Fibroblast of peridontal ligament (primary cell): Measurements from ENCODE around the gene MYO6.

ENCODE experiments used
- DNase-seq: peaks from one replicate; pipeline ENCODE4 v3.0.0-alpha.2; 2010; ENCODE audit errors: extremely low read depth

The MYO6 gene

DNA sequence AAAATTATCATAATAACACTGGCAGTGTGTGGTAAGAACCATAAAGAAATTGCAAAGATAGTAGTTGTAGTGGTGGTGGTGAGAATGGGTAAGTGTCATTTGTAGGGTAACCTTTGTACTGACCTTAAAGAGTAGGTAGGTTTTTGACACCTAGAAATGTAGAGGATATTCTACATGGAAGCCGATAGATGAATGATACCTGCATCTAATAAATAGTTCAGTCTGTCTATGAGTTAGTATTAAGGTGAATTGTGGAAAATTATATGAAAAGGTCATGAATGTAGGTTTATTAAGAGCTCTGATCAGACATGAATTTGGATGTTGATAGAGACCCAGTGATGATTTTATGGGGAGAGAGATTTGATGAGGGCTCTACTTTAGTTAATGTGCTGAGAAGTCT, 78.1 kb downstream of the MYO6 start:
- no peak for DNase-seq

DNA sequence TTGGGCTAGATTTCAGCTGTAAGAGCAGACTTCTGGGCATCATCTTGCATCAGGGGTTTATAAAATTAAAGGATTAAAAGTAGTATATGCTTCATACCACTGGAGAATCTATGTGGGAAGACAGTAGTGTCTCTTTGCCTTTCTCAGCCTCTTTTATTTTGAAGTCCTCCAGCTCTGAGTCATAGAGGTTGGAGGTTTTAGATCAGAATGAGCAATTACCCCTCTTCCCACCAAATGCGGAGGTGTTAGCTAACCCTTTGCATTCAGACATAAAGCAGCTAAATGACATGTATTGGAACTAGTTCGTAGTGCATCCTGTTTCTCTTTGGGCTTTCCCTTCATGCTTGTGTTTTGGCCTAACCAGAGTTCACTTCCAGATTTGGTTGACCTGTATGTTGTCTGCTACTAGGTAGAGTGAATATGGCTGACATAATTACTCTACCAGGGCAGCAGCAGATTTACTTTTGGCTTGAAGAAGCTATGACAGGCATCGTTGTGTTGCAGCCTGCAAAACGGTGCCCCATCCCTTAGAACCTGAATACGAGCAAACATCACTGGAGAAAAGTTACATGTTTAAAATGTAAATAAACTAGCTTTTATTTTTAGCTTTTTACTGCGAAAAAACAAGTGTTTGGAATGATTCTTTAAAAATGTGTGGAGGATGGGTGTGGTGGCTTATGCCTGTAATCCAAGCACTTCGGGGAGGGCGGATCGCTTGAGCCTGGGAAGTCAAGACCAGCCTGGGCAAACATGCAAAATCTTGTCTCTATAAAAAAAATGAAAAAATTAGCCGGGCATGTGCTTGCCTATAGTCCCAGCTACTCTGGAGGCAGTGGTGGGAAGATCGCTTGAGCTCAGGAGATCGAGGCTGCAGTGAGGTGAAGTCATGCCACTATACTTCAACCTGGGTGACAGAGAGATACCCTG, 82.2 kb downstream of the MYO6 start:
- DNase-seq: no peak

DNA sequence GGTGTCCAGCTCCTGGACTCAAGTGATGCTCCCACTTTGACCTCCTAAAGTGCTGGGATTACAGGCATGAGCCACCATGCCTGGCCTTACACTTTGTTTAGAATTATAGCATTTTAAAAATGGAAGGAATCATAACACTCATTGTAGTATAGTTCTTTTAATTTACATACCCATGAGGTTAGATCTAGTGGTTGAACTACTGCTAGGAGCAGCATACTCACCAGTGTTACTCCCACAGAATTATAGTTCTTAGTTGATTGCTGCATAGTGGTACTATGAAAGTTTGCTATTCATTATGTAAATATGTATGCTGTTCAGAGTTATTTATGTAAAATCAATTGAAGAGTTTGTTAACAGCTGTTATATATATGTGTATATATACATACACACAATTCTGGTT, 85.4 kb downstream of the MYO6 start:
- DNase-seq: no peak

DNA sequence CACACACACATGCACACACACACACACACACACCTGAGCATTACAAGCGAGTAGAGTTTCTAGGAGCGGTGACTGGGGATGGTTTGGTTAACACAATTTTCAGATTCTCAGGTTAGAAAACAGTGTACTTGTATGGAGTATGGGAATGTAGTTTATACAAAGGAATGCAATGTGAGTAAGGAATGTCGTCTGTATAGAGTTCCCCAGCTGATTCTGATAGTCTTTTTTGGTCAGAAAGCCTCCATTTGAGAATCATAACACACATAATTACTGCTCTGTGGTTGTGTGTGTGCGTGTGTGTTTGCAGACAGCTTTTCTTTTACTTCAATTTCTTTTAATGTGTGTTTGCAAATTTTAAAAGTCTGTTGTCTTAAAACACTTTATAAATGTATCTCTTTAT, 93.2 kb downstream of the MYO6 start:
- peak; percentile 66 for DNase-seq

DNA sequence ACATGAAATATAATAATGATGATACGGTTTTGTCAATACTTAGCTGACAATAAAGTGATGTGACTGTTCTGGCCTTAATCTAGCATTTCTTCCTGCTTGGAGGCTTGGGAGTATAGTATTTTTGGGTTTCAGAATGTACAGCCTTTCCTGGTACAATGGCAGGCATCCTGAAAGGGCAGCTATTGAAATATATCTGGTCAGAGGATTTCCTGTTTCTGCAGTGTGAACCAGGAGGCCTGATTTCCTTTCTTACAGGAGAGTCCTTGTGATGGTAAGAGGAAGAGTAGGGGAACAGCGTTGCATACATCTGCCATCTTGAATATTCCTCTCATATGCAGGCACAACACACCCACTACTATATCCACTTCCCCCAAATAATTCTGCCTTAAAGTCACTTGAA, 93.7 kb downstream of the MYO6 start:
- no peak for DNase-seq

DNA sequence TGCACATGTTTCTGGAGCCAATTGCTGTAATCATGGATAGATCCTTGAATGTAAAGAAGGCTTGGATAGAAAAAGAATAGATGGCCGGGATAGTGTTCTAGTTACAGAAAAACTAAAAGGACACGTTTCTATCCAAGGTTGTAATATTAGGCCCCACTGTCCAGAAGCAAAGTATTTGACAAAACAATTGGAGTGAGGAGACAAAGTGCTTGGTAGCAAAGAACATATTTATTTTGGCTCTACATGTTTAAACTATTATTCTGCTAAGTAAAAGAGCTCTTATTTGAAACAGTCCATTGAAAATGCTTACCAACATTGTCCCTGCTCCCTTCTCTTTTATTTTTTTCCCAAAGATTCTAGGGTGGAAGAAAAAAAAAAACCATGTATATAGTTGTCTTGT, 94.4 kb downstream of the MYO6 start:
- DNase-seq: no peak

DNA sequence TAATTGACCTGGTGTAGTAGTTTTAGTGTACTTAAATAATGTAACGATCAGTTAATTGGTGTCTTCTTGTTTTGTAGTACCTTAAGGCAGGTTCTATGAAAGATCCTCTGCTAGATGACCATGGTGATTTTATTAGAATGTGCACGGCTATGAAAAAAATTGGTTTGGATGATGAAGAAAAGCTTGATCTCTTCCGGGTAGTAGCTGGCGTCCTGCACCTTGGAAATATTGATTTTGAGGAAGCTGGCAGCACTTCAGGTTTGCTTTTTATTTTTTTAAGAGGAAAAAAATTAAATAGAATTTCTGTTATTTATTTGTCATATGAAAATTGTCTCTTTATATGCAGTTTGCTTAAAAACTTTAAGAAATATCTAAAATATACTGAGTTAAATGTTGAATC, 99.2 kb downstream of the MYO6 start:
- DNase-seq: no peak

DNA sequence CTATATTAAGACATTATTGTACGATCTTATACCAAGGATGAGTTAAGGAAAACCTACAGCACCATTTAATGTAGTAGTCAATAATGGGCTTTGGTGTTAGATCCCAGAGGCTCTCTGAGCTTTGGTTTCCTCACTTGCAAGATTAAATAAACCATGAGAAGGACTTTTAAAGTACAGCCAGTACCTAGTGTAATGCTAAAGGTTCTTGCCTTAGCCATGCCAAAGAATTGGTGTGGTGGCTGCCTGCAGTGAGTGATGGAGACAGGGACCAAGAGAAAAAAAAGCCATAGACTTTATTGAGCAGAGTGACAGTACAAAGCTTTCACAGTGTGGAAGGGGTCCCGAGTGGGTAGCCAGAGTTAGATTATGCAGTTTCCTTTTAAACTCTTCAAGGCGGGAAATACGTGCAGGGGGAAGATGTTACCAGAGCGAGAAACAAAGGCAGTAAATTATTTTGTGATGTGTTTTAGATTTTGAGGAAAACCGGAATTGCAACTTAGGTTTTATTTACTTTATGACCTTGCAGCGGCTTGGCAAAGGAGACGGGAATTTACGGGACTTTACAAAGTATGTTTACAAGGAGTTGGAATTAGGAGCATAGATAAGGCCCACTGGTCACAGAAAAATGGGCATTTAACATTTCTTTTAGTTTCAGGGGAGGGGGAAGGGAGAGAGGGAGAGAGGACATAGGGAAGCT, 100.4 kb downstream of the MYO6 start:
- no peak for DNase-seq

DNA sequence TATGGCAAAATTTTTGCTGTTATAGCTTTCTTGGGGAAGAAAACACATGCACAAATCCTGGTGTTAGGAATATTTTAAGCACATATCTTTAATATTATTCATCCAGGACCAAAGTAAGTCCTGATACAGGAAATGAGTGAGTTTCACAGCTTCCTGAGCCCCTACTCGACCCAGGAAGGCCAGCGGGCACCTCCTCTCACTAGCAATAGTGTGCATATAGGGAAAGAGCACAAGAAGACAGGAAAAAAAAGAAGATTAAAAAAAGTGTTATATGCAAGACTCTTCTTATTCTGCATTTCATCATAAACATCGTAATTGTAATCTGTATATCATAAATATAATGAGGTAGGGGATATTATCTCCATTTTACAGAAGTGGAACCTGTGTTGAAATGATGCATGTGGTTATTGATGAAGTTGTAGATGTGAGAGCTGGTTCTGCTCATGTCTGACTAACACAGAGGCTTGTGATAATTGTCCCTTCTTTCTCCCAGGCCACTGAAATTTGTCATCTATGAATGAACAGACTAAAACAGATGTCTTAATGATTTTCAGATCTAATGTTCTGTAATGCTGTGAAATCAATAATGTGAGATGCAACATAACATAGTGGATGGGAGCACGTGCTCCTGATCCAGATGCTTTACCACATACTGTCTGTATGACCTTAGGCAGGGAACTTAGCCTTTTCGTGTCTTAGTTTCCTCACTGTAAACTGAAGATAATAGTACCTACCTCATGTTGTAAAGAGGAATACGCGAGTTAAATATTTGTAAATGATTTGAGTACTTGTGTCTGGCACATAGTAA, 101.2 kb downstream of the MYO6 start:
- DNase-seq: no peak

DNA sequence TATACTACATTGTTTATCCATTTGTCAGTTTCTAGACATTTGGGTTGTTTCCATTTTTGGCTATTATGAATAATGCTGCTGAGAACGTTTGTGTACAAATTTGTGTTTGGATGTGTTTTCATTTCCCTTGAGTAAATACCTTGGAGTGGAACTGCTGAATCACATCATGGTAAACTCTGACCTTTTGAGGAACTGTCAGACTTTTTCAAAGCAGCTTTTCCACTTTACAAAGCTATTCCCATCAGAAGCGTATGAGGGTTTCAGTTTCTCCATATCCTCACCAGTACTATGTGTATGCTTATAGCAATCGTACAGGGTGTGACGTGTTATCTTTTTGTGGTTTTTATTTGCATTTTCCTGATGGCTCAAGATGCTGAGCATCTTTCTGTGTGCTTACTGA, 103.7 kb downstream of the MYO6 start:
- no peak for DNase-seq

DNA sequence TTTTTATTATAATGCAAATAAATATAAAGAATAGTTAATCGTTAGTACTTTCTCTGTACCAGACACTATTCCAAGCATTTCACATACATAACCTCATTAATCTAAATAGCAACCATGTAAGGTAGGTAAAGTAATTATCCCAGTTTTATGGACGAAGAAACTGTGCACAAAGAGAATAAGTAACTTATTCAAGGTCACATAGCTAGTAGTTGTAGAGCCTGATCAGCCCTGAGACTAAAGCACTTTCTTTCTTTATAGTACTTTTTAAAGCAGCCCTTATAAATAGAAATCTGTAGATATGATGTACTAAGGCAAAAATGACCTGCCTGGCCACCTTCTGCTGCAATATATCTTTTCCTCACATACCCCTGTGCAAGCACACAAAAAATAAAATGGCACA, 104.8 kb downstream of the MYO6 start:
- DNase-seq: no peak

DNA sequence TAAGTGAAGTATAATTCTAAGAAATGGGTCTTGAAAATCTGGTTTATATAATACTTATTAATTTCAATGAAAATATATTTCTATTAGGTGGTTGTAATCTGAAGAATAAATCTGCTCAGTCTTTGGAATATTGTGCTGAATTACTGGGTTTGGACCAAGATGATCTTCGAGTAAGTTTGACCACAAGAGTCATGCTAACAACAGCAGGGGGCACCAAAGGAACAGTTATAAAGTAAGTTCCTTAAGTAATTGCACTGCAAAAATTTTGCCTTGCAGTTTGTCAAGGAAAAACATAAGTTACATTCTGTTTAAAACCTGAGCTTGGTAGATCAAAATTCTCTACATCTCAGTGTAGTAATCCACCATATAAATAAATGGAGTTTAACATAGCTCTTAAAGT, 106.0 kb downstream of the MYO6 start:
- peak; percentile 79 for DNase-seq

DNA sequence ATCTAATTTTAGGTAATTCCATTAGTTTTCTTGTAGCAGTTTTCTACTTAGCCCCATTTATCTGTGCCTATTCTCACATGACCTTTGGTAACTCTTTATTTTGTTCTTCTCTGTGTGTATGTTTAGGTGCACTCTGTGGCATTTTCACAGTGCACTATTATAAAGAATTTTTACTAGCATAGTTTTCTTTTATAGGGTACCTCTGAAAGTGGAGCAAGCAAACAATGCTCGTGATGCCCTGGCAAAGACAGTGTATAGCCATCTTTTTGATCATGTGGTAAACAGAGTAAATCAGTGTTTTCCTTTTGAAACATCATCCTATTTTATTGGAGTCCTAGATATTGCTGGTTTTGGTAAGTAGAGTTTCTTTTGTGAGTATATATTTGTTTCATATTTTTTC, 107.9 kb downstream of the MYO6 start:
- DNase-seq: no peak

DNA sequence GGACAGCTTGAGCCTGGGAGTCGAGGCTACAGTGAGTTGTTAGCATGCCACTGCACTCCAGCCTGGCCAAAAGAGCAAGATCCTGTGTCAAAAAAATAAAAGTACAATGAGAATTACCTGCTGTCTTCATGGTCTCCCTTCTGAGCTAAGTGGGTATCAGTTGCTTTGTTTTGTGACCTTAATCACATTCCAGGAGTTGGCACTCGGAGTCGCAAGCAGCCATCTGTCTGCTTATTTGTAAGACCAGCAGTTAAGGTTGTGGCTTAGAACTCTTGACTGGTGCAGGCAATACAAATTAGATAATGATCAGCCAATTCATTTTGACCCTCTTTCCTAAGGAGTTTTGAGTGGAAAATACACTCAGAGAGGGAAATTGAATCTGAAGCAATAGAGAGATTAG, 114.0 kb downstream of the MYO6 start:
- DNase-seq: no peak

DNA sequence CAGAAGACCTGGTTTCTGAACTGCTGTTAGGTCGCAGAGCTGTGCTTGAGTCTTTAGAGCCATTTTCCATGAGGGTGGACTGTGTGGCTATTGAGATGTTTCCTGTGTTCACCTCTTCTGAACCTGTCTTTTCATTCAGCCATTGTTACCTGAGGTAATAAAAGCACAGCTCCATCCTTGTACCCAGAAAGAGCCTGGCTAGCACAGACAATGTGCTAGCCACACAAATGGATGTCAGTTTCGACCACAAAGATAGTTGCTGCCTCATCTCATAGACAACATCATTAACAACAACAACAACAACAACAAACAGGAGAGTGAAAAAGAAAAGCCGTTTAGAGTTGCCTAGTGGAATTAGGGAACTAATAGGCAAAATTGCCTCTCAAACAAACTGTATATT, 114.7 kb downstream of the MYO6 start:
- DNase-seq: no peak

DNA sequence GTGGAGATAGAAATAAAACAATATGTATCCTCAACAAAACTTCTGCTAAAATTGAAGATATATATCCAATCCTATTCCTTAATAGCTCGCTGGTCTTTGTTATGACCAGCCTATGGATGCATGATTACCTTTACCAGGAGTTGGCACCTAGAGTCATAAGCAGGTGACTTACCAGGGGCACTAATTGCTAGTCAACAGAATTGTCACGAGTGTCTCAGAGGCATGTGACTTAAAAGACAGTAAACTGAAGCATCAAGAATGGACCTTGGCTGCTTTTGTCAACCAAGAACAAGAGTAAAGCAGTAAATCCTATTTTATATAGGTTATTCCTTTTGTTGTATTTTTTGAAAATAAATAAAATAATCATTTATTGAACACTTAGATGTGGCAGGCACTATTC, 115.4 kb downstream of the MYO6 start:
- no peak for DNase-seq

DNA sequence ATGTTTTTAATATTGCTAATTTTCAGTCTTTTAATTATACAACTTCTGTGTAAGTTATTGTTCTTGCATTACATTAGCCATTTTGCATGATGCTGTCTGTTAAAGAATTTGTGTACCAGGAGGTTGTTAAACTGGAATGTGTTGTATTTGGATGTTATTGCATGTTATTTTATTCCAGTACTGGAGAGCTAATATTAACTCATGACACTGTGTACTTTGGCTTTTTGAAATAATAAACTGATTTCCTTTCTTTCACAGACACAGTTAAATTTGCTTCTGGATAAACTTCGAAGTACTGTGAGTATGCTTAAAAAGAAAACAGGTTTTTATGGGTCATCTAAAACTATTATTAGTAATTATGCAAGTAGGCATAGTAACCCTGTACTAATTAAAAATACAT, 121.3 kb downstream of the MYO6 start:
- no peak for DNase-seq

DNA sequence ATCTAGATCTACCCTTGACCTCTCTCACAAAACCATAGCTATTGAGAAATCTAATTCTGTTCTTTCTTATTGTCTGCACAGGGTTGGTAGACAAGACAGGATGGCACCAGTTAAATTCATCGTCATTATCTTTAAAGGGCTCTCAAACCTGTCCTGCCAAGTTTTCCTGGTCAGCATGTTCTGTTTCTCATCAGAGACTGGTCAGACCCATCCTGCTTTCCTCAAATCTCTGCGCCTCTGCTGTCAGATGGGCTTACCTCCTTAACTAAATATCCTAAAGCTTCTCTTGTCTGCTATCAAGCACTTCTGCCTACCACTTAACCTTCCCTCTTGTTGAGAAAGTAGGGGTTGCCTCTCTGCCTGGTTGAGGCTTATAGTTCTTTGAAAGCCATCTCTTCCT, 125.2 kb downstream of the MYO6 start:
- no peak for DNase-seq

DNA sequence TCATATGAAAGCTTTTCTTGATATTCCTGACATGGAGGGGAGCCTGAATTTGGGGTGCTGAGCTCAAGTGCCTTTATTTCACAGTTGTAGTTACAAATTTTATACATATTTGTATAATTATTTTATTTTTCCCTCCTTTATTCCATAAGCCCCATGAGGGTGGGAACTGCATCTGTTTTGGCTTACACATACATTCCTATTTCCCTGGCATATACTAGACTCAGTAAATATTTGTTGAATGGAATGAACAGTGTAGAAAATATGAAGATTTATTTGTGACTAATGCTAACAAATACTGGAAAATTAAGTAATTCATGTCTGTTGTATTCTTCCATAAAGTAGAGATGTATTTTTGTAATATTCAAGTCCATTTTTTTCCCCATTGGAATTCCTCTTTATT, 127.1 kb downstream of the MYO6 start:
- no peak for DNase-seq

DNA sequence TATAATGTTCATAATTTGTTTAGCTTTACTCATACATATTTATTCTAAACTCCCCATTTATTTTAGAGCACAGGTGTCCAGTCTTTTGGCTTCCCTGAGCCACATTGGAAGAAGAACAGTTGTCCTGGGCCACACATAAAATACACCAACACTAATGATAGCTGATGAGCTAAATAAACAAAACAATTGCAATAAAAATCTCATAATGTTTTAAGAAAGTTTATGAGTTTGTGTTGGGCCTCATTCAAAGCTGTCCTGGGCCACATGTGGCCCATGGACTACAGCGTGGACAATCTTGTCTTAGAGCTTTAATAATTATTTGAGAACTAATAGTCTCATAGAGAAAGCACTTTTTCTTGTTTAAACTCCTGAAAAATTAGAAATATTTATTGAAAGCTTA, 131.3 kb downstream of the MYO6 start:
- no peak for DNase-seq

DNA sequence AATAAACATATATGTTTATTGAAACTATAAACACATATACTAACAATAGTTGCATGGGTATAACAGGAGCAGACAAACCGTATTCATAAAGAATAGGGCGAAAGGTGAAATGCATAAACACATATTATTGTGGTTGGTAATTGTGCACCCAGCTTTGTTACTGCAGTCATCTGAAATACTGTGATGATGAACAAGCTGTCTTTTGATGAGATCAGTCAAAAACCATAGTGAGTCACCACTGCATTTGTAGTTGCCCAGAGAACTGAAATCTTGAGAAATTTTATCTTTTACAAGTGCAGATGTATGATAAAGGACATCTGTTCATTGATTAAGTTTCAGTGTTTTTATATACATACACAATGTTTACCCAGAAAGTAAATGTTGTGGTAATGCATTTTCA, 133.7 kb downstream of the MYO6 start:
- DNase-seq: peak; percentile 85

DNA sequence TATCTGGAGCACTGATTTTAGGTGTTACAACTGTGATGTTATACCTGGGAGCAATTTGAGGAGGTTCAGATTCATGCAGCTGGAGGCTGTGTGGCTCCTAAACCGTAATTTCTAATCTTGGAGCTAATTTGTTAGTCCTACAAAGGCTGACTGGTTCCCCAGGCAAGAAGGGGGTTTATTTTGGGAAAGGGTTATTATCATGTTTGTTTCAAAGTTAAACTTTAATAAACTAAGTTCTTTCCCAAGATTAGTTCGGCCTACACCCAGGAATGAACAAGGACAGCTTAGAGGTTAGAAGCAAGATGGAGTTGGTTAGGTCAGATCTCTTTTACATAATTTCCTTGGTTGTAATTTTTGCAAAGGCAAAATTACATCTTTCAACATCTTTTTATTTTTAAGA, 135.8 kb downstream of the MYO6 start:
- DNase-seq: no peak

DNA sequence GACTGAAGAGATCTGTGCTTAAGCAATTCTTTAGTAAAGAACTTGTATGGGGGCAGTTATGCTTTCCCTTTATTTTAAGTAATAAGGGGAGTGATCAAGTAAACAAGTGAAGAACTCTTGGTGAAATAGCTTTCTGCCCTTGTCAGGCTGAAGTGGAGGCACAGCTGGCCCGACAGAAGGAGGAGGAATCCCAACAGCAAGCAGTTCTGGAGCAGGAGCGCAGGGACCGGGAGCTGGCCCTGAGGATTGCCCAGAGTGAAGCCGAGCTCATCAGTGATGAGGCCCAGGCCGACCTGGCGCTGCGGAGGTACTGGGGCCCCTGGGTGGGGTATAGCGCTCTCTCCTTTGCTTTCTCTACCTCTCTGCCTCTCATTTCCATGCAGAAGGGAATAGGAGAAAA, 143.3 kb downstream of the MYO6 start:
- no peak for DNase-seq
